ENCODE data around the gene ABHD16B. TPM values are rescaled to one million over a fixed set of nuclear protein-coding genes. Genes with fewer than 3 reads are reported as not detected.
"Not testable (repeated sequence)": the region's sequence is repeated elsewhere in the genome, so short reads cannot be mapped to it uniquely, and the experiment has no call there.

Gene ABHD16B
- polyA plus RNA-seq, 3 donors = not detected

- DNase-seq (ENCODE audit: low read depth in 3 of 3, low spot score in 2 of 3) = no peak
Measured at GRCh38 chr20:63833776-63834490, 27.4 kb upstream of the ABHD16B start.

- DNase-seq (ENCODE audit: low read depth in 3 of 3, low spot score in 2 of 3) = no peak
Measured at GRCh38 chr20:63834491-63834880, 26.8 kb upstream of the ABHD16B start.

GRCh38 chr20:63835021-63835858 lies 26.1 kb upstream of the ABHD16B start:
- peak in 2 of 3 donors; percentile 71 to 84 for DNase-seq (ENCODE audit: low read depth in 3 of 3, low spot score in 2 of 3)

- no peak for DNase-seq (ENCODE audit: low read depth in 3 of 3, low spot score in 2 of 3)
Measured at GRCh38 chr20:63836458-63837344, 24.6 kb upstream of the ABHD16B start.

GRCh38 chr20:63837479-63837878 lies 23.8 kb upstream of the ABHD16B start:
- no peak for DNase-seq (ENCODE audit: low read depth in 3 of 3, low spot score in 2 of 3)

GRCh38 chr20:63839620-63840019 lies 21.7 kb upstream of the ABHD16B start:
- DNase-seq (ENCODE audit: low read depth in 3 of 3, low spot score in 2 of 3) = no peak

- no peak for DNase-seq (ENCODE audit: low read depth in 3 of 3, low spot score in 2 of 3)
Measured at GRCh38 chr20:63840405-63840828, 20.9 kb upstream of the ABHD16B start.

GRCh38 chr20:63842258-63842657 lies 19.0 kb upstream of the ABHD16B start:
- DNase-seq (ENCODE audit: low read depth in 3 of 3, low spot score in 2 of 3) = no peak

GRCh38 chr20:63843222-63843621 lies 18.1 kb upstream of the ABHD16B start:
- DNase-seq (ENCODE audit: low read depth in 3 of 3, low spot score in 2 of 3) = no peak

- no peak for DNase-seq (ENCODE audit: low read depth in 3 of 3, low spot score in 2 of 3)
Measured at GRCh38 chr20:63843778-63844177, 17.5 kb upstream of the ABHD16B start.

- no peak for DNase-seq (ENCODE audit: low read depth in 3 of 3, low spot score in 2 of 3)
Measured at GRCh38 chr20:63844511-63844991, 16.7 kb upstream of the ABHD16B start.

- no peak for DNase-seq (ENCODE audit: low read depth in 3 of 3, low spot score in 2 of 3)
Measured at GRCh38 chr20:63846128-63846771, 15.0 kb upstream of the ABHD16B start.

GRCh38 chr20:63846888-63847236 lies 14.4 kb upstream of the ABHD16B start:
- no peak for DNase-seq (ENCODE audit: low read depth in 3 of 3, low spot score in 2 of 3)

- DNase-seq (ENCODE audit: low read depth in 3 of 3, low spot score in 2 of 3) = no peak
Measured at GRCh38 chr20:63847237-63848002, 13.9 kb upstream of the ABHD16B start.

GRCh38 chr20:63848003-63848911 lies 13.0 kb upstream of the ABHD16B start:
- DNase-seq (ENCODE audit: low read depth in 3 of 3, low spot score in 2 of 3) = no peak

GRCh38 chr20:63850689-63851547 lies 10.4 kb upstream of the ABHD16B start:
- DNase-seq (ENCODE audit: low read depth in 3 of 3, low spot score in 2 of 3) = no peak

- DNase-seq (ENCODE audit: low read depth in 3 of 3, low spot score in 2 of 3) = not testable (repeated sequence)
Measured at GRCh38 chr20:63851548-63851943, 9.8 kb upstream of the ABHD16B start.

GRCh38 chr20:63853733-63854068 lies 7.6 kb upstream of the ABHD16B start:
- not testable (repeated sequence) for DNase-seq (ENCODE audit: low read depth in 3 of 3, low spot score in 2 of 3)
